ENCODE data around the gene GDAP1L1.

DNA sequence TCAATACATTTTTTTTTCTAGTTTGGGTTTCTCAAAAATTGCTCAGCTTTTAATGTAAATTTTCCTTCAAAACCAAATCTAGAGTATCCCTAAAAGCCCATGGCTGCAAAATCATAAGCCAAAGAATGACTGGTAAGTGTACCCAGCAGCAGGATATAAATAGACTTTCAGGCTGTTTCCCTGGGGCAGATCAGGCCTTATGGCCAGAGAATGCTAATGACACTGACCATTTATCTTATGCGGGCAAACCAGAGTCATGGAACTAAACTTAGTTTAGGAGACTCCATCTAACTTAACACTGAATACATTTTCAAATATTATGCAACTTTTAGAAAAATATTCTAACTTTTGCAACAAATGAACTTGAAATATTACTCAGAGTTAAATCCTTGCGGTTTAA, 43.9 kb upstream of the GDAP1L1 start:
- TF ChIP-seq, protein P1, sequence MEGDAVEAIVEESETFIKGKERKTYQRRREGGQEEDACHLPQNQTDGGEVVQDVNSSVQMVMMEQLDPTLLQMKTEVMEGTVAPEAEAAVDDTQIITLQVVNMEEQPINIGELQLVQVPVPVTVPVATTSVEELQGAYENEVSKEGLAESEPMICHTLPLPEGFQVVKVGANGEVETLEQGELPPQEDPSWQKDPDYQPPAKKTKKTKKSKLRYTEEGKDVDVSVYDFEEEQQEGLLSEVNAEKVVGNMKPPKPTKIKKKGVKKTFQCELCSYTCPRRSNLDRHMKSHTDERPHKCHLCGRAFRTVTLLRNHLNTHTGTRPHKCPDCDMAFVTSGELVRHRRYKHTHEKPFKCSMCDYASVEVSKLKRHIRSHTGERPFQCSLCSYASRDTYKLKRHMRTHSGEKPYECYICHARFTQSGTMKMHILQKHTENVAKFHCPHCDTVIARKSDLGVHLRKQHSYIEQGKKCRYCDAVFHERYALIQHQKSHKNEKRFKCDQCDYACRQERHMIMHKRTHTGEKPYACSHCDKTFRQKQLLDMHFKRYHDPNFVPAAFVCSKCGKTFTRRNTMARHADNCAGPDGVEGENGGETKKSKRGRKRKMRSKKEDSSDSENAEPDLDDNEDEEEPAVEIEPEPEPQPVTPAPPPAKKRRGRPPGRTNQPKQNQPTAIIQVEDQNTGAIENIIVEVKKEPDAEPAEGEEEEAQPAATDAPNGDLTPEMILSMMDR (IDR thresholded peaks at IDR 0.05): no peak
- TF ChIP-seq EZH2 (IDR thresholded peaks at IDR 0.05): no peak

Data from neural progenitor cell (in vitro differentiated cells).